GM10847 (cell line): ENCODE data around the gene NFYA.

ENCODE experiments used
- POLR2A ChIP-seq: IDR thresholded peaks from 2 replicates; pipeline ENCODE4 v1.6.1; 2011; ENCODE audit not compliant: insufficient read length; ENCODE audit errors: extremely low read depth

Gene NFYA

GRCh38 chr6:41040101-41040939 is 32.5 kb upstream of the NFYA start:
- no peak for TF ChIP-seq POLR2A

- no peak for TF ChIP-seq POLR2A
These were observed 31.7 kb upstream of the NFYA start for GRCh38 chr6:41040940-41041536.

DNA sequence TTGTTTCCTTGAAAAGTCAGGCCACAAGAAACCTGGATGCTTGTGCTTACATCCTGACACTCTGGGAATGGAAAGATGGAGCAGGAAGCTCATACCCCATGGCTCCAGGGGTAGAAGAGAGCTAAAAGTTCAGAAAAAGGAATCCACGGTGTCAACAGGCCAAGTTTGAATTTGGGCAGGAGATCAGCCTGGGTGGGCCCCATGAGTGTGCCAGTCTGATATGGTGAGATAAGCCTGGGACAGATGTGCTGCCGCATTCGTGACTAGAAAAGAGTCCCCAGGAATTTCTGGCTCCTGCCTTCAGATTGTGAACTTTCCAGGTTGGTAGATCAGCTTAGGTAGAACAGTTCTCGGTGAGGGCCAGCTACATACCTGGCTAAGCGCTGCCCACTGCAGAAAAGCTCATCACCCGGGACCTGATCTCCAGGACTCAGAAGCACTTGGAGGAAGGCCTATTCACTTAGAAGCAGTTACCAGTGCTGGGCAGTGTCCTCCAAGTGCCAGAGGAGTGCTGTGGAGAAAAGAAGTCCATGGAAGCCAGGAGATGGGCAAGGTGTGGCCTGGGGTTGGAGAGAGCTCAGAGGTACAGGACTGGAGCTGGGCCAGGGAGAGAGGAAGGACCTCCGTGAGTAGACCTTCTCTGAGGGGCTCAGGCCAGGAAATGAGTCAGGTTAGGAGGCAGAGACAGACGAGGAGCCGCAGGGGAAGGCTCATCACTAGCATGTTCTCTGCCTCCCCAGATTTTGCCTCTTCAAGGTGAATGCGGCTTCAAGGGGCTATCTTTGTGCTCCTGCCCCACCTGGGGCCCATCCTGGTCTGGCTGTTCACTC is 30.3 kb upstream of the NFYA start, which contains the start of gene TSPO2:
Gene TSPO2, plus strand, starts transcription at position 242 of the 830 bp plus-strand sequence. Its CDS starts 519 bp downstream, at position 761.
- no peak for TF ChIP-seq POLR2A

DNA sequence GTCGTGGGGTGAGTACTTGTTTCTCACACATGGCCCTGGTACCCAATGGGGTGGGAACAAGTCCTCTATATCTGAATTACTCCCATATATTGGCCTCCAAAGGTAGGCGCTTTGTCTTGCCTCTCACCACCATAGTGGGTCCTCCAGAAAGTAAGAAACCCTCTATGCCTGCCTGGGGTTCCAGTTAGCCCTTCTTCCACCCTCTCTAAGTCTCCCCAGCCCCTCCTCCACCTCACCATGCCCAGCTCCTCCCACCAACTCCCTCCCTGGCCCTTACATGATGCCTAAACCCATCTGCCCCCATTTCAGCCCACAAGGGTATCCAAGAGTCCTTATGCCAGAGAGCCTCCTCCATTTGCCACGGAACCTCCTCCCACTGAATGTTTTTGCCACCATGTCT is 29.6 kb upstream of the NFYA start:
- TF ChIP-seq POLR2A = no peak

- no peak for TF ChIP-seq POLR2A
These were observed 27.1 kb upstream of the NFYA start for GRCh38 chr6:41045664-41046063.

DNA sequence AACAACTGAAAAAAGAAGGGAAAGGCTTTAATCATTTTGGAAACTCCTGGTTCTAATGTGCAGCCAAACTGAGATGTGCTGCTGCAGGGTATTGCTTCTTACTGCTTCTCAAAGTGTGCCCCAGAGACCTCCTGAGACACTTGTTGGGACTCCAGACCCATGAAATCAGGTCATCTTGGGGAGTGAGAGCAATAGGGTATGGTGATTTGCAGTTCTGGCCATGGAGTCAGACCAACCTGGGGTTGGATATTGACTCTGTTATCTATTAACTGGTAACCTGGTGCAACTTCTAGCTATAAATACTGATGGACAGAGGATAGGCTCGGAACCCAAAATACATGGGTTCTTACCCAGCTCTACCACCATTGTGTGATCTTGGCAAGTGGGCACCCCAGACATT is 26.7 kb upstream of the NFYA start:
- TF ChIP-seq POLR2A = no peak

DNA sequence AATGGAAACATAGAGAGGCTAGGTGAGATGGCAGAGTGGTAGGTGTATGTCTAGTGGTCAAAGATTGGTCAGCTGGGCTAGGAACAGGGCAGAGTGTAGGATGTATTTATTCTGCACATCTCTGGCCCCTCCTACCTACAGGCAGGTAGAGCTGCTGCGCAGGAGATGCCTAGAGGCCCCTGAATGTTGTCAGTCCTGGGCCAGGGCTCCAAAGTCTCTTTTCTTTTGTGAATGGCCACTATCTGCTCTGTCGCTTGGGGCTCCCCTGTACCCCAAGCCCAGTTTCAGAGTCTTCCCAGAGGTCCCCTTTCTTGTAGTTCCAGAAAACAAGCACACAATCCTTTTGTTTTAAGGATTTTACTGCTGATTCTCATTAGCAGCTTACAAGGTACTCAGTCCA is 25.5 kb upstream of the NFYA start:
- TF ChIP-seq POLR2A = no peak

GRCh38 chr6:41047745-41048732 is 24.7 kb upstream of the NFYA start:
- no peak for TF ChIP-seq POLR2A

- no peak for TF ChIP-seq POLR2A
These were observed 23.3 kb upstream of the NFYA start for GRCh38 chr6:41049521-41049920.

- no peak for TF ChIP-seq POLR2A
These were observed 22.8 kb upstream of the NFYA start for GRCh38 chr6:41049955-41050354.

DNA sequence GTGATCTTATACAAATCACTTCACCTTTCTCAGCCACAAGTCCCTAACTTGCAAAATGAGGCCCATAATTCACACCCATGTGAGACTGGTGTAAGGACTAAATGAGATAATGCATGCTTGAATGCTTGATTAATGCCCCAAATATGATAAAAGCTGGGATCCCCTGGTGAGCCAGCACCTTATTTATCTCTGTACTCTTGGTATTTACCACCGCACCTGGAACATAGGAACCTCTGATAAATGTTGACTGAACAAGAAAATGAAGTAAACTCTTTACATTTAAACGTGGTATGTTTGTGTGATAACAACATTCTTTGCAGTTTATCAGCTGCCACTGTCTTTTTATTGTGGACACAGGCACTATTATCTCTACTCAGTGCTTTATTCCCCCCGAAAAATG is 22.2 kb upstream of the NFYA start:
- no peak for TF ChIP-seq POLR2A

- TF ChIP-seq POLR2A = no peak
These were observed 20.9 kb upstream of the NFYA start for GRCh38 chr6:41051873-41052272.

DNA sequence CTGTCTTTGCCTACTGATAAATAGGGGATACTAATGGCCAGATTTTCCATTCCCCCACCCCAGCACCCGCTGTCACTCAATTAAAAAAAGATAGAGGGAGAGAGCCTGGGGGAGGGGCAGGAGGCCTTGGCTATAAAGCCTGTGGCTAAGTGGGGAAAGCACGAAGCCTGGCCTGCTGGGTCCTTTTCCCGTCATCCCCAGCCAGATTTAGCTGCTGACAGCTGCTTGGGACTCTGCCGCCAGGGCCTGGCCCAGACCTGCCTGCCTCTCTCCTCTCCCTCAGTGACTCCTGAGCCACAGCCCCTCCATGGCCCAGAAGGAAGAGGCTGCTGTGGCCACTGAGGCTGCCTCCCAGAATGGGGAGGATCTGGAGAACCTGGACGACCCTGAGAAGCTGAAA is 19.7 kb upstream of the NFYA start, which contains the start of gene APOBEC2:
Gene APOBEC2, plus strand, starts transcription at position 162 of the 400 bp plus-strand sequence. Its CDS starts 146 bp downstream, at position 308.
- TF ChIP-seq POLR2A = no peak

- TF ChIP-seq POLR2A = no peak
These were observed 18.3 kb upstream of the NFYA start for GRCh38 chr6:41054511-41054910.

DNA sequence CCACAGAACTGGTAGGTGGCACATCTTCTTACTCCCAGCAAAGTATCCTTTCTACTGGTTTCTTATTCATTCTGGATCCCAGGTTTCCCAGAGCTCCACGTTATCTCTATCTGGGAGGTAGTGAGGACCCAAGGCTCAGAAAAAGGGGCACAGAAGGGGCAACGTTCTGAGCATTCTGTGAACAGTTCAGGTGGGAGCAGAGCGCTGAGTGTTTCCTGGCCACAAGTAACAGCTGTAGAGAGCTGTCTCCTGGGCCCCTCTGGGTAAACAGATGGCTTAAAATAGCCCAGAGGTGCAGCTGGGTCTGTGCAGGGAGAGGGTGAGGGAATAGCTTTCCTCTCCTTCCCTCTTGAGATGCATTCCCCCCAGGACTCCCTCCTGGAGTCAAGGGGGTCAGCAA is 17.6 kb upstream of the NFYA start:
- no peak for TF ChIP-seq POLR2A
